Keratinocyte (primary cell): Measurements from ENCODE around the gene COG5.

Experiments
- CTCF ChIP-seq, 3 experiments: IDR thresholded peaks in 1 of 3; conservative IDR thresholded peaks in 1 of 3; optimal IDR thresholded peaks in 1 of 3; 2 replicates in 2 of 3; 3 replicates in 1 of 3; pipeline versions ENCODE3 to v1.5.1; 2011; ENCODE audit warnings: low read length in 3 of 3, mild to moderate bottlenecking in 3 of 3, moderate library complexity in 2 of 3, control low read depth in 1 of 3, inconsistent platforms in 1 of 3; ENCODE audit not compliant: insufficient read depth in 2 of 3; ENCODE audit errors: extremely low read depth in 1 of 3
- EZH2 ChIP-seq: IDR thresholded peaks from one replicate; pipeline ENCODE4 v1.6.1; 2012; ENCODE audit warnings: inconsistent platforms, mild to moderate bottlenecking, low read length, moderate library complexity

- TF ChIP-seq CTCF (optimal IDR thresholded peaks at IDR 0.05 in 1 of 3, IDR thresholded peaks at IDR 0.05 in 1 of 3, conservative IDR thresholded peaks at IDR 0.05 in 1 of 3; ENCODE audit: extremely low read depth in 1 of 3, insufficient read depth in 2 of 3, low read length in 3 of 3) (no peak), EZH2 (no peak)
Observed at GRCh38 chr7:107396990-107397389, 166.7 kb downstream of the COG5 start.
